CD4-positive, alpha-beta T cell treated with Interleukin-4 for 4 hours (primary cell): Measurements from ENCODE around the gene ACACB.

Experiments used
- DNase-seq: peaks from one replicate; pipeline ENCODE4 v3.0.0-alpha.2; 2020

Gene ACACB

GRCh38 chr12:109281452-109281851 is 165.1 kb downstream of the ACACB start:
- DNase-seq, result no peak

- no peak for DNase-seq
Measured at GRCh38 chr12:109284392-109284791, 168.0 kb downstream of the ACACB start.

GRCh38 chr12:109286252-109286651 is 169.9 kb downstream of the ACACB start:
- DNase-seq, result no peak

GRCh38 chr12:109286652-109287051 is 170.3 kb downstream of the ACACB start:
- no peak for DNase-seq

- DNase-seq, result no peak
Measured at GRCh38 chr12:109287181-109287580, 170.8 kb downstream of the ACACB start.

GRCh38 chr12:109287811-109288469 is 171.6 kb downstream of the ACACB start:
- no peak for DNase-seq

GRCh38 chr12:109288571-109288970 is 172.2 kb downstream of the ACACB start:
- DNase-seq, result no peak

GRCh38 chr12:109289004-109289403 is 172.6 kb downstream of the ACACB start:
- no peak for DNase-seq

GRCh38 chr12:109289551-109289950 is 173.2 kb downstream of the ACACB start:
- DNase-seq, result no peak

GRCh38 chr12:109290061-109290460 is 173.7 kb downstream of the ACACB start:
- no peak for DNase-seq

GRCh38 chr12:109291117-109291516 is 174.7 kb downstream of the ACACB start:
- no peak for DNase-seq

- no peak for DNase-seq
Measured at GRCh38 chr12:109291521-109292341, 175.3 kb downstream of the ACACB start.

- DNase-seq, result no peak
Measured at GRCh38 chr12:109292342-109292711, 175.9 kb downstream of the ACACB start.

- DNase-seq, result no peak
Measured at GRCh38 chr12:109293106-109293505, 176.7 kb downstream of the ACACB start.

GRCh38 chr12:109294286-109294796 is 178.0 kb downstream of the ACACB start:
- no peak for DNase-seq

GRCh38 chr12:109295764-109296425 is 179.5 kb downstream of the ACACB start:
- no peak for DNase-seq

- no peak for DNase-seq
Measured at GRCh38 chr12:109296431-109296830, 180.0 kb downstream of the ACACB start.

GRCh38 chr12:109299849-109300248 is 183.5 kb downstream of the ACACB start:
- no peak for DNase-seq

GRCh38 chr12:109301643-109302168 is 185.3 kb downstream of the ACACB start:
- DNase-seq, result no peak

- DNase-seq, result no peak
Measured at GRCh38 chr12:109302358-109302757, 186.0 kb downstream of the ACACB start.

GRCh38 chr12:109302770-109303169 is 186.4 kb downstream of the ACACB start:
- no peak for DNase-seq

GRCh38 chr12:109304485-109304884 is 188.1 kb downstream of the ACACB start:
- no peak for DNase-seq

- DNase-seq, result no peak
Measured at GRCh38 chr12:109305547-109305946, 189.2 kb downstream of the ACACB start.
